WERI-Rb-1 (cell line): ENCODE data around the gene SLAMF9.

Source experiments
- DNase-seq: peaks from one replicate; pipeline ENCODE4 v3.0.0-alpha.2; 2020
- H3K27ac ChIP-seq: fragments of 250-450 bp; sonication (Bioruptor Pico); 2 replicates; pipeline ENCODE4 v1.5.1; 2020; ENCODE audit warnings: mild to moderate bottlenecking, moderate library complexity
- H3K27me3 ChIP-seq: fragments of 250-450 bp; sonication (Bioruptor Pico); 2 replicates; pipeline ENCODE4 v1.5.1; 2021; ENCODE audit warnings: mild to moderate bottlenecking, low read depth, moderate library complexity; ENCODE audit not compliant: insufficient read depth, severe bottlenecking
- H3K36me3 ChIP-seq: fragments of 250-450 bp; sonication (Bioruptor Pico); 2 replicates; pipeline ENCODE4 v1.5.1; 2020; ENCODE audit warnings: mild to moderate bottlenecking, moderate library complexity
- H3K4me3 ChIP-seq: 2 replicates; pipeline ENCODE4 v1.5.1; 2011; ENCODE audit warnings: low read depth, mild to moderate bottlenecking, control low read depth, low read length
- H3K9me3 ChIP-seq: fragments of 250-450 bp; sonication (Bioruptor Pico); 2 replicates; pipeline ENCODE4 v1.5.1; 2021; ENCODE audit warnings: mild to moderate bottlenecking, moderate library complexity; ENCODE audit not compliant: severe bottlenecking
- TF ChIP-seq, protein P1 (sequence below): IDR thresholded peaks from 2 replicates; pipeline ENCODE4 v1.5.1; 2011; ENCODE audit warnings: low read depth, mild to moderate bottlenecking, control low read depth, inconsistent platforms, low read length

SLAMF9 gene

DNA sequence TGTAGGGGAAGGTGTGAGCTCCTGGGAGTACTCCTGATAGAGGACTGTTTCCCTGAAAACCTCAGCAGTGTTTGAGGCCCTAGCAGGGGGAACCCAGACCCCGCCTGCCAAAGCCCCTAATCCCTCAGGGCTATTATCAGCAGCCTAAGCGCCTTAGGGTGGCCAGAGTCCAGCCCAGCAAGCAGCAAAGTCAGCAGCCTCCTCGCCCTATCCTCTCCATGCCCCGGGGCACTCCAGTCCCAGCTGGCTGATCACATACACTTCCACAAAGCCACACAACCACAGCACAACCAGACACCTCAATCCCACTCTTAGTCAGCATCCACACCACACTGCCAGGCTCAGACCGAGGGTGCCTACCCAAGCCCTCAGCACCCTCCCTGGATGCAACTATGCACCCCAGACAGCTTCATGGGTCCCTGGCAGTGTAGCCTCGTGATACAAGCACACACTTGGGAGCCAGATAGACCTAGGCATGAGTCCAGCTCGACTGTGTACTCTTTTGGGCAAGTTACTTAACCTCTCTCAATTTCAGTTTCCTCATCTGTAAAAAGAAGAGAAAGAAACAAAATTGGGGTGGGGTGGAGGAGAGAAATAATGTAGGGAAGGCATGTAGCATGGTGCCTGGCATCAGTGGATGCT, 15.7 kb downstream of the SLAMF9 start:
- Histone ChIP-seq H3K27ac (peak overlapping the region; percentile 97), H3K27me3 (no peaks in the 10 kb centered on the region), H3K4me3 (peak overlapping the region; percentile 38), H3K9me3 (no peaks in the 10 kb centered on the region), H3K36me3 (peaks cover 96% of the 10 kb centered on the region)
- peak; percentile 99 for DNase-seq
- TF ChIP-seq, protein P1, sequence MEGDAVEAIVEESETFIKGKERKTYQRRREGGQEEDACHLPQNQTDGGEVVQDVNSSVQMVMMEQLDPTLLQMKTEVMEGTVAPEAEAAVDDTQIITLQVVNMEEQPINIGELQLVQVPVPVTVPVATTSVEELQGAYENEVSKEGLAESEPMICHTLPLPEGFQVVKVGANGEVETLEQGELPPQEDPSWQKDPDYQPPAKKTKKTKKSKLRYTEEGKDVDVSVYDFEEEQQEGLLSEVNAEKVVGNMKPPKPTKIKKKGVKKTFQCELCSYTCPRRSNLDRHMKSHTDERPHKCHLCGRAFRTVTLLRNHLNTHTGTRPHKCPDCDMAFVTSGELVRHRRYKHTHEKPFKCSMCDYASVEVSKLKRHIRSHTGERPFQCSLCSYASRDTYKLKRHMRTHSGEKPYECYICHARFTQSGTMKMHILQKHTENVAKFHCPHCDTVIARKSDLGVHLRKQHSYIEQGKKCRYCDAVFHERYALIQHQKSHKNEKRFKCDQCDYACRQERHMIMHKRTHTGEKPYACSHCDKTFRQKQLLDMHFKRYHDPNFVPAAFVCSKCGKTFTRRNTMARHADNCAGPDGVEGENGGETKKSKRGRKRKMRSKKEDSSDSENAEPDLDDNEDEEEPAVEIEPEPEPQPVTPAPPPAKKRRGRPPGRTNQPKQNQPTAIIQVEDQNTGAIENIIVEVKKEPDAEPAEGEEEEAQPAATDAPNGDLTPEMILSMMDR: no peak

DNA sequence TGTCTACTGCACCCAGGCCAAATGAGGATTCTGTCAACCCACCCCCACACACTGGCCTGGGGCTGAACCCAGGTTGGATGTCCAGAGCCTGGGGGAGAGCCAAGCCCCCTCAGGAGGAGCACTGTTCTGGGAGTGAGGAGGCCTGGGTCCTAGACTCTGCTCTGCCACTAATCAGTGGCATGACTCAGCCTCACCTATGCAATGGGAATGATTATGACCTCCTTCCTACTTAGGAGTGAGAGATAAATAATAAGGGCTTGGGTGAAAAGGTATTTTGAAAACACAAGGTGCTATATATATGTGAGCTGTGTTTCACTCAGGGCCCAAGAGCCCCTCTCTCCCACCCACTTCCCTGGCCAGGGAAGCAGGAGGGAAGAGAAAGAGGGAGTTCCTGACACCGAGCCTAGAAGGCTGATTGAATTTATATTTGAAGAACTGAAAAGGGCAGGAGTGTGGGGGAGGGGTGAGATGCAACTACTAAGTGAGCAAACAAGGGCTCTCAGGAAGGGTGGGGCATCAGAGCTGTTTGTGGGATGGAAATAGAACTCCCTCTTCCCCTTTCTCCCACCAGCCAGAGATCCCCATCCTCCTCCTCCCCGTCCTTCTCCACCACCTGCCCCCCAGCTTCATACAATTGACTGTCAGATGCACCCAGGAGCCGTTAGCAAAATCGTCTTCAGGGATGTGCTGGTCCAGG, 16.8 kb downstream of the SLAMF9 start:
- Histone ChIP-seq H3K9me3 (no peaks in the 10 kb centered on the region), H3K4me3 (peak overlapping the region; percentile 38), H3K27me3 (no peaks in the 10 kb centered on the region), H3K36me3 (peaks cover 96% of the 10 kb centered on the region), H3K27ac (peak overlapping the region; percentile 97)
- peak; percentile 74 for DNase-seq
- TF ChIP-seq, protein P1: no peak

DNA sequence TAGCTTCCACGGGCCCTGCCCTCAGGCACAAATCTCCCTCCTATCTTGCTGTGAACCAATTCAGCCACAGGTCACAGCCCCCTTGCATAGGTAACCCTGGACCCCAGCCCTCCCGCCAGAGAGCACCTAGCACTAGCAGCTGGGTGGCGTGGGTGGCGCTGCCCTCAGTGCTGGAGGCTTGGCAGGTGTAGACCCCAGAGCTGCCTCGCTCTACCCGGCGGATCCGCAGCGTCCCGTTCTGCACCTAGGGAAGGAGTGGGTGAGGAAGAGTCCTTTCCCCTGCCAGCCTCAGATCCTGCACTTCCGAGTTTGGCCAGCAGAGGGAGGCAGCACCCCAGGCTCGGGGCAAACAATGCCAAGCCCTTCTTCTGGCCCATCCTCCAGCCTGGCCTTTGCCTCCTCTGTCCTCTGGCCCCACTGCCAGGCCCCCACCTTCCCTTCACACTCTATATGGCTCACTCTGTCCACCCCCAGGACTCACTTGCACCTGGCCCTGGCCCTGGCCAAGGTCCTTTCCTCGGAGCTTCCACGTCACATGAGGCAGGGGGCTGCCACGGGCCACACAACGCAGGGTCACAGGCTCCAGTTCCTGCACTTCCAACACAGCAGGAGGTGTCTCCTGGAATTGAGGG, 17.6 kb downstream of the SLAMF9 start:
- DNase-seq: peak; percentile 96
- Histone ChIP-seq H3K27ac (peak overlapping the region; percentile 97), H3K9me3 (no peaks in the 10 kb centered on the region), H3K36me3 (peaks cover 98% of the 10 kb centered on the region), H3K4me3 (no peak overlapping the region), H3K27me3 (no peaks in the 10 kb centered on the region)
- TF ChIP-seq, protein P1: peak; percentile 100

DNA sequence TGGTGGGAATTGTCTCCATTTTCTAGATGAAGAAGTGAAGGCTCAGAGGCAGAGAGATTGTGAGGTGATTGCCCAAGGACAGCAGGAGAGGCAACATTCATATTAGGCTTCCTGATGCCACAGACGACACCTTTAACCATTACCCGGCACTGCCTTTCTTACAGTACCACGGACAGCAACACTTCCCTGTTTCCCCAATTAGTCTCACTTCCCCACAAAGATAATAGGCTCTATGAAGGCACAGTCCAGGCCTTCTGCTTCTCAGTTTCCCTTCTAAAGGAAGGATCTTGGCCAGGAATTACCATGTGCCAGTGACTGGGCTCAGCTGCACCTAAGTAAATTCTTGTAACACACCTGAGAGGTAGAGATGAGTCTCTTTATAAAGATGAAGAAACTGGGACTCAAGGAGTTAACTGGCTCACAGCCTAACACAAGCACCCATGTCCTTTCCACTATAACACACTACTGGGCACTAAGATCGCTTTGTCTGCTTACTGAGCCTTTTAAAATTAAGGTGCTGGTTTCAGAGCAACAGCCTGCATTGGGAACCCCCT, 18.2 kb downstream of the SLAMF9 start:
- peaks cover 98% of the 10 kb centered on the region for H3K36me3 ChIP-seq
- H3K9me3 ChIP-seq: no peaks in the 10 kb centered on the region
- TF ChIP-seq, protein P1: no peak
- DNase-seq: no peak
- no peaks in the 10 kb centered on the region for H3K27me3 ChIP-seq
- H3K27ac ChIP-seq: peak overlapping the region; percentile 97
- H3K4me3 ChIP-seq: no peak overlapping the region

DNA sequence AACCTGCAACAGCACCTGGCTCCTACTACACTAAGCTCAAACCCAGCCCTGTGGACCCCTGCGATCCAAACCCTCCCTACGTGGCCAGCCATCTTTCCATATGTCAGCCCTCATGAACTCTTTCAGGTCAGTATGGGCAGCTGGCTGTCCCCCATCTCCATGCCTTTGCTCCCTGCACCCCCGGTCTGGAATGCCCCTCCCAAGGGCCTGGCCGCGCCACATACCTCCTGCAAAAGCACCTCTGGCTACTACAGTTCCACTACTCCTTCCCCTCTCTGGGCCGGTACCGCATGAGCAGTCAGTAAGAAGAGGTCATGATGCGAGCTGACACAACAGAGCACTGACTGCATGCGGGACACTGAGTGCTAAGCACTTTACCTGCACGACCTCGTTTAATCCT, 18.7 kb downstream of the SLAMF9 start:
- peaks cover 98% of the 10 kb centered on the region for H3K36me3 ChIP-seq
- TF ChIP-seq, protein P1: no peak

More for the DNA sequence above, 18.7 kb downstream of the SLAMF9 start:
- Histone ChIP-seq H3K9me3 (no peaks in the 10 kb centered on the region), H3K27me3 (no peaks in the 10 kb centered on the region), H3K4me3 (no peak overlapping the region), H3K27ac (no peak overlapping the region; the same call in 1 of the 2 replicates)
- DNase-seq: no peak
